Activated CD8-positive, alpha-beta memory T cell treated with anti-CD3 and anti-CD28 coated beads, Interleukin-2, amount 50 U/mL, for 24 hours (primary cell): ENCODE data around the gene SMYD3.

Experiments used
- DNase-seq: peaks from one replicate; pipeline ENCODE4 v3.0.0-alpha.2; 2020; ENCODE audit errors: extremely low read depth

SMYD3 gene

DNA sequence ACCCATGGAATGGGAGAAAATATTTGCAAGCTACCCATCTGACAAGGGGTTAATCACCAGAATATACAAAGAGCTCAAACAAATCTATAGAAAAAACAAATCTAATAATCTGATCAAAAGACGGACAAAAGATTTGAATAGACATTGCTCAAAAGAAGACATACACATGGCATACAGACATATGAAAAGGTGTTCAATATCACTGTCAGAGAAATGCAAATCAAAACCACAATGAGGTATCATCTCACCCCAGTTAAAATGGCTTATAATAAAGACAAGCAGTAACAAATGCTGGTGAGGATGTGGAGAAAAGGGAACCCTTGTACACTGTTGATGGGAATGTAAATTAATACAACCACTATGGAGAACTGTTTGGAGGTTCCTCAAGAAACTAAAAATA is 600.9 kb downstream of the SMYD3 start:
- DNase-seq = no peak

DNA sequence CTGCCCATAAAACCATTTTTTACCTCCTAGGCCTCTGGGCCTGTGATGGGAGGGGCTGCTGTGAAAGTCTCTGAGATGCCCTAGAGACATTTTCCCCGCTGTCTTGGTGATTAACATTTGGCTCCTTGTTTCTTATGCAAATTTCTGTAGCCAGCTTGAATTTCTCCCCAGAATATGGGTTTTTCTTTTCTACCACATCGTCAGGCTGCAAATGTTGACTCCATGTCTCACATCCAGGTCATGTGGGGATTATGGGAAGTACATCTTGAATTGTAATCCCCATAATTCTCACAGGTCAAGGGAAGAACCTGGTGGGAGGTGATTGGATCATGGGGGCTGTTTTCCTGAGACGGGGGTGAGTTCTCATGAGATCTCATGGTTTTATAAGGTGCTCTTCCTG is 603.2 kb downstream of the SMYD3 start:
- no peak for DNase-seq

DNA sequence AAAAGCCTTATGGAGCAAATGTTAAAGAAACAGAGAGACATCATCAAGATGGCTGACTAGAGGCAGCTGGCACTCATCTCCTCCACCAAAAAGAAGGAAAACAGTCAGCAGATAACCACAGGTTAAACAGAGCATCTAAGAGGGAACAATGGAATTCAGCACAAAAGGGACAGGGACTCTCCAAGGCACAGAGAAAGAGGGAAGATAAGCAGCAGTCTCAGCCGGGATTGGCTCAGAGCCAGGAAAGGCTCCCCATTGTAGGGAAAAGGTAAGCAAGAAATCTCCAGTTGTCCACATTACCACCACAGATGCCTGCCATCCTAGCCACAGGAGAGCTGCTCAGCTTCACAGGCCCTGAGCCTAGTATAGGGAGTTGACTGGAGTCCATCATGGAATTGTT is 605.5 kb downstream of the SMYD3 start:
- DNase-seq = no peak

- DNase-seq = no peak
Measured at GRCh38 chr1:245901037-245901436, 606.0 kb downstream of the SMYD3 start.

DNA sequence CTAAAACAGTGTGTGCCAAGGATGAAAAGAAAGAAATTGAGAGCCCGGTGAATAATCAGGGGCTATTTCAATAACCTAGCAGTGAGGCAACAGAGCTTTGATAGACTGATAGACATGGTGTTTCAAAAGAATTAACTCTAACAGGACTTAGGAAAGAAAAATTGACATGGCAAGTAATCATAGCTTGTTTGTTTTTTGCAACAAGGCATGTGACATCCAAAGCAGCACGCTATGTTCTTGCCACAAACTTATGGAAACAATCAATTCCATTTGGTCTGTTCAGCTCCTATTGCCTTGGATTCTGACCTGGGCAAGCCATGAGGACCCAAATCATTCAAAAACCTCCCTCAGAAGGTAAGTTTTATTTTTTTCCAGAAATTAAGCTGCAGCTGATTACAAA is 608.5 kb downstream of the SMYD3 start:
- no peak for DNase-seq

GRCh38 chr1:245896258-245896657 is 610.8 kb downstream of the SMYD3 start:
- DNase-seq = no peak

- no peak for DNase-seq
Measured at GRCh38 chr1:245895455-245895959, 611.6 kb downstream of the SMYD3 start.

- DNase-seq = no peak
Measured at GRCh38 chr1:245894843-245895242, 612.2 kb downstream of the SMYD3 start.

DNA sequence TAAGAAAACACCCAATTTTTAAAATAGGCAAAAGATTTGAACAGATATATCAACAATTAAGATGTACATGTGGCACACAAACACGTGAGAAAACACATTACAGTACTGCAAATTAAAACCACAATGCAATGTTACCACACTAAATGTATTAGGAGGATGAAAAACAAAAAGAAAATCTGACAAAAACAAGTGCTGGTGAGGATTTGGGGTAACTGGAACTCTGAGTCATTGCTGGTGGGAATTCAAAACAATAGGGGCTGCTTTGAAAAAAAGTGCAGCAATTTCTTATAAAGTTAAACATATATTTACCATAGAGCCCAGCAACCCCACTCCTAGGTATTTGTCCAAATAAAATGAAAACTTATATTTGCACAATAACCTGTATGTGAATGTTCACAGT is 614.1 kb downstream of the SMYD3 start:
- DNase-seq = no peak

- DNase-seq = no peak
Measured at GRCh38 chr1:245888809-245889208, 618.3 kb downstream of the SMYD3 start.

DNA sequence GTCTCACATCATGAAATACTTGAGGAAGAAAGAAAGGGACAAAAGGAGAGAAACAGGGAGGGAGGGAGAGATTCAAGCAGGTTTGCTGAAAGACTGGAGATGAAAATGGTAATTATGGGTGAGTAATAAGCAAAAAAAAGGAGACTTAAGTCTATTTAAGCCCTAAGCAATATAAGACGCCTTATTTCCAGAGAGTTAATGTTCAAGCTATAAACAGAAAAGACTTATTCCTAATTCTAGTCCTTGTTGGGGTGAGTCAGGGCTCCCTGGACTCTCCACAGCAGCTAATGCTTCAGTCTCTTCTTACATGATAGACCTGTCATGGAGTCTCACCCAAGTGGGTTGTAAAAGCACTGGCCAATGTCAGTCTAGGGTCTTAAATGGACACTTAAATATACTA is 619.2 kb downstream of the SMYD3 start:
- no peak for DNase-seq

- no peak for DNase-seq
Measured at GRCh38 chr1:245881767-245882391, 625.2 kb downstream of the SMYD3 start.

DNA sequence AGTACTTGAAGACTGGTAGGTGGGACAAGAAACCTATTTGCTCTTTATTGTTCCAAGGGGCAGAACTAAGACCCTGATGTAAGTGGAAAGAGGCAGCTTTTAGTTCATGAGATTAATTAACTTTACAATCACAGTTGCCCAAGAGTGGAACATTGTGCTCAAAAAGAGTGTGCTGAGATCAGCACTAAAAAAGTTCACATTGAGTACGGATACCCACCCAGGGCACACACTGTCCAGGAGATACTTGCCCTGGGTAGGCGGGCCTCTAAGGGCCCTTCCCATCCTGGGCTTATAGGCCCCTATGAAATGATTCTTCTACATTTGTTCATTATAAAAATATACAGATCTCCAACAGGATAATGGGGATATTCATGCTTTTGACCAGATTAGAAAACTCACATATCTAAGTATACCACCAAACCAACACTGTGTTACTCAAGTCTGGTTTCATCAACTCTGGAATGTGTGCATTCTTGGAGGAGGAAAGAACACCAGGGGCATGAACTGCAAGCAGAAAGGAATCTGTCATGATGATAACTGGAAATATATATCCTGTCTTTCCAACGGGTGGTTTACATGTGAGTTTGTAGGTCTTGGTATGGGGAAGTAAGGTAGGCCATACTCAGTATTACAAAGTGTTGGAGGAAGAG is 626.2 kb downstream of the SMYD3 start:
- no peak for DNase-seq

DNA sequence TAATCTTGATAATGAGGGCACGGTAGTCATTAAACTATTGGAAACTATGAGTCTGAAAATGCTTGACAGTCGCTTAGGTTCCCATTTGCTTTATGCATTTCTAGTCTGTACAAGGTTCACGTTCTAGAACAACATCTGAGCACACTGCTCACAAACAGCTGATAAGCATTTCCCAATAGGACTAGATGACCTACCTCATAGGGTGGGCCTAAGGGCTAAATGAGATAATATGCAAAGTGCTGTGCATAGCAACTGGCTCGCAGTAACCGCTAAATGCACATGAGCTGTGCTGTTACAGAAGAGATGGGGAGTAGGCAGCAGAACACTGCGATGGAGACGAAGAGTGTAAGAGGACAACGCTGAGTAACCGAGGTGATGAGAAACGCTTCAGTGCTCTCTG is 628.0 kb downstream of the SMYD3 start:
- DNase-seq = no peak

GRCh38 chr1:245878585-245878984 is 628.5 kb downstream of the SMYD3 start:
- DNase-seq = no peak

DNA sequence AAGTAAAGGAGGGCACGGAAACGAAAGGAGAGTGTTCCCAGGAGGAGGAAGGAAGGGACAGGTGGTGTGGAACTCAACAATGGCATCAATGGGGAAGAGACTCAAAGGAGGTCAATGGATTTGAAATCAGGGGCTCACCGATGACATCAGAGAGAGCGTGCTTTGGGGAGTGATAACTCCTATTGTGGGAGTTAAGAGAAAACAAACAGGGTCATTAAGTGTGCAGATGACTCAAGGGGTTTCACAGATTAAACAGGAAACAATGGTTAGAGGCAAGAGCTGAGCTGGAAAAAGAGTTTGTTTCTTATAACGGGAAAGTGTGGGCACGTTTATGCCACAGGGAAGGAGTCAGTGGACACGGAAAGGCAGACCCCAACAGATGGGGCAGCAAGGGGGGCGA is 629.1 kb downstream of the SMYD3 start:
- DNase-seq = no peak

GRCh38 chr1:245876586-245876985 is 630.5 kb downstream of the SMYD3 start:
- no peak for DNase-seq

GRCh38 chr1:245875581-245876261 is 631.4 kb downstream of the SMYD3 start:
- DNase-seq = no peak

DNA sequence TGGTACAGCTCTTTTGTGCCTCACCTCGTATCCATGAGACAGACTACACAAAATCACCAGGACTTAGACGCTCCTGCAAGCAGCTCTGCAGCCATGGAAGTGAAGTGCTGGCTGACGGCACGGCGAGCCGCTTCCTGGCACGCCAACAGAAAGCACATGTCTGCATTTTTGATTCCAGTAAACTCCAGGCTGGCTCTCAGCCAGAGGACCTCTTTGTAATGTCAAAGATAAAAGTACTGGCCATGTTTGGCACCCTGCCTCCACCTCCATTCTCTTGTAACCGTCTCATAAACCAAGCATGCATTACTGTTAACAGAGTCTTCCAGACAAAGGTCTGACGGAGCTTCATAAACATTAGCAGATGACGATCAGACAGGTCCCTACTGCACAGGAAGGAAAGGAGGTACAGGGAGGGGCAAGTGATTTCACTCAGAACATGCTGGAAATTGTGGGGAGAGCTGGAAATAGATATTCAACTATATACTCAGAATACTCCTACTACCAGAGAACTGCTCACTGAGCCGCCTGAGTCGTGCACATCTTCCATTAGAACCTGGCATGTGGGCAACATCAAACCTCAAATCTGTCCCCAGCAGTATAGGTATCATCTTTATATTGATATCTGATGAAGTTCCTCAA is 632.0 kb downstream of the SMYD3 start:
- no peak for DNase-seq

DNA sequence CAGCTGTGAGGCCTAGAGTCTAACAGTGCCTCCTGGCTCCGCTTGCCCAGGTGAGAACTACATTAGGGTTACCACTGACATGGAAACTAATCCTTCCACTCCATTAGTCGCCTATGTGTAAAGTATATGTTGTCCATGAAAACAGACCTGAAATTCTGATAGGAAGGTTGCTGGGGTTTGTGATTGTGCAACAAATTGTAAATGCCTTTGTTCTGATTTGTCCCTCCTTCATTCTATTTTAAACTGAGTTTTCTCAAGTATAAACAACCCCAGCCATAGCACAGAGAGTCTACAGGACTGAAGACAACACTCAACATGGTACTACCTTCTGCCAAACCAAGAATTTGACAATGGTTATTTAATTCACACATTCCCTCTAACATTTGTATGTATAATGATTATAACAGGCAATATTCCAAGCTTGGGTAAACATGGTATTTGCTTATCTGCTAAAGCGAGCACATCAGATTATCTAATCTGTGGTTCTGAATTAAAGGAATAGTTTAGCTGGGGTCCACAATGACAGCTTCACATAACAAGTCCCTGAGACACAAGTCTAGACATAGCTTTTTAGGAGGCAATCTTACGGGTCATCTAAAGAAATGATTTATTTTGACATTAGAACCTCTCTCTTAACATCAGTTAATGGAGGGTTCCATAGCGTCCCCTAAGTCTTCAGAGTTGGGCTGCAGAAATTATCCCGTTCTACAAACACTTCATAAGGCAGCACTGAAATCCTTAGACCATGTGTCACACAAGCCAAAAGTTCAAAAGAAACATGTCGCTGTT is 633.0 kb downstream of the SMYD3 start:
- DNase-seq = no peak

DNA sequence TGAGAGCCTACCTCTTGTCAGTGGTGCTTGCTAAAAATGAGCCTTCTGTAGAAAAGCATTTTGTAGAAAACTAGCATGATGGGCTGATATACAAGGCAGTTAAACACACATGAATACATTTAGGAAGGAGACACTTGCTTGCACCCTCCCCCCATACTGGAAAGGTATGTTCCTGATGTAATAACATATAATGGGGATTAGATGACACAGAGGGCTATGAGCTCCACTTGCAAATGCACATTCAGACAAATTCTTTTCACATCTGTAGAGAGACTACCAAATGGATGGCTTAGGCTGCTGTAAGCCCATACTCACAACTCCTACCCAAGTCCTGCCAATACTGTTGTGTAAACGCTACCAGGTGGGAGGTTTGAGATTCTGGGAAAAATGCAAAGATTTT is 634.0 kb downstream of the SMYD3 start:
- no peak for DNase-seq

DNA sequence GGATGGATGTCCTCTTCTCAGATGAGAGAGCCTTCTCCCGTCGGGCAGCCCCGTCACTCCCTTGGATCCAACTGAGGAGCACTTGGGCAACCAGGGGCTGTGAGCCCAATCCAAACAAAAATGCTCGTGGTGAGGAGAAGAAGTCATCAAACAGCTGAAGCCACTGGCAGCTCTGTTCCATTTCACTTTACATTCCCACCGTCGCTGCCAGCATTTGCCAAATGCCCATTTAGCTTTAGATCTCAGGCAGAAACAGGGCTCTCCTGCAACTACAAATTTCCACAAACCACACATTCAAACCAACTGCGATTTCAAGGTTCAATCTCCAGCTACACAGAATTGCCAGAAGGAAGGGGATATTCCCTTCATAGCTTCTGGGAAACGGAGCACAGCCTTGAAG is 634.6 kb downstream of the SMYD3 start:
- no peak for DNase-seq
